Panc1 (cell line): ENCODE data around the gene LRRC30. TPM values are rescaled to one million over a fixed set of nuclear protein-coding genes. Genes with fewer than 3 reads are reported as not detected.

ENCODE experiments used
- ATAC-seq: fragments of 200-7000 bp; cut with Tn5 transposase; 2 replicates; pipeline ENCODE4 v1.9.1; 2020; ENCODE audit warnings: mild to moderate bottlenecking, moderate library complexity
- BruUV-seq: library from RNA; stranded (reverse); fragments of 400-500 nt; replicated peaks from 2 replicates; lab custom pipeline; 2021; lab: Mats Ljungman, UMichigan
- CTCF ChIA-PET: fragments of 300-600 bp; sonication (Branson Sonifier 250); formaldehyde crosslinking; loops from one replicate; lab custom pipeline; 2022; ENCODE audit warnings: antibody characterized with exemption; lab: Charles Lee
- POLR2A ChIA-PET: fragments of 300-600 bp; sonication (Branson Sonifier 250); formaldehyde crosslinking; loops from one replicate; lab custom pipeline; 2022; ENCODE audit warnings: antibody characterized with exemption; lab: Charles Lee
- DNase-seq: peaks from one replicate; pipeline ENCODE4 v3.0.0-alpha.2; 2010; ENCODE audit warnings: low read depth, low spot score
- H3K27ac ChIP-seq: 2 replicates; pipeline ENCODE4 v1.5.1; 2011; ENCODE audit warnings: mild to moderate bottlenecking, low read length, inconsistent platforms
- H3K27me3 ChIP-seq: fragments of 200-500 bp; sonication (Bioruptor generic); 2 replicates; pipeline ENCODE4 v1.6.0; 2014; ENCODE audit warnings: low read length, inconsistent platforms; ENCODE audit not compliant: control insufficient read depth, insufficient read depth
- H3K36me3 ChIP-seq: fragments of 200-500 bp; sonication (Bioruptor generic); 2 replicates; pipeline ENCODE4 v1.5.1; 2014; ENCODE audit warnings: inconsistent platforms, mild to moderate bottlenecking, low read length, moderate library complexity; ENCODE audit not compliant: control insufficient read depth, insufficient read depth
- H3K4me1 ChIP-seq: 2 replicates; pipeline ENCODE4 v1.5.1; 2011; ENCODE audit warnings: inconsistent platforms, mild to moderate bottlenecking, low read length, moderate library complexity; ENCODE audit not compliant: control insufficient read depth, insufficient read depth
- H3K4me3 ChIP-seq, 2 experiments: 2 replicates each; pipeline ENCODE4 v1.5.1; 2011 to 2012; ENCODE audit warnings: low read depth in 2 of 2, low read length in 2 of 2, mild to moderate bottlenecking in 2 of 2, inconsistent platforms in 1 of 2, moderate library complexity in 1 of 2
- H3K9me3 ChIP-seq: fragments of 200-500 bp; sonication (Bioruptor generic); 2 replicates; pipeline ENCODE4 v1.5.1; 2014; ENCODE audit warnings: low read depth, mild to moderate bottlenecking, inconsistent platforms, low read length, moderate library complexity; ENCODE audit not compliant: control insufficient read depth, insufficient read depth
- POLR2AphosphoS5 ChIP-seq: IDR thresholded peaks from 2 replicates; pipeline ENCODE4 v1.6.1; 2012; ENCODE audit warnings: mild to moderate bottlenecking, low read depth, low read length, moderate library complexity
- SIN3A ChIP-seq: IDR thresholded peaks from 2 replicates; pipeline ENCODE4 v1.6.1; 2012; ENCODE audit warnings: low read depth, mild to moderate bottlenecking, low read length, moderate library complexity, borderline replicate concordance; ENCODE audit not compliant: insufficient read depth
- TCF7L2 ChIP-seq: IDR thresholded peaks from 2 replicates; pipeline ENCODE4 v1.6.1; 2011; ENCODE audit warnings: mild to moderate bottlenecking, low read depth, low read length, inconsistent platforms
- in situ Hi-C: cut with HindIII; loops from 2 replicates; pipeline ENCODE4 v1.10.0; 2016; ENCODE audit warnings: low sequenced_read_pairs, low pct_unique_long_range_greater_than_20kb
- intact Hi-C: fragments of 100-400 bp; cut with micrococcal nuclease; formaldehyde crosslinking; loops from one replicate; pipeline ENCODE4 v1.10.0; 2022; ENCODE audit not compliant: unreplicated experiment
- total RNA-seq: library from RNA; stranded (reverse); gene quantifications from one replicate; pipeline ENCODE4 v1.2.1, GENCODE V29; 2021; ENCODE audit not compliant: unreplicated experiment
- TF ChIP-seq, protein P1 (sequence below), 2 experiments: IDR thresholded peaks; 2 replicates each; pipeline ENCODE4 v1.6.1; 2011 to 2012; ENCODE audit warnings: low read depth in 2 of 2, control low read depth in 1 of 2, low read length in 1 of 2, mild to moderate bottlenecking in 1 of 2, moderate library complexity in 1 of 2; ENCODE audit not compliant: insufficient read depth in 1 of 2
- TF ChIP-seq, protein P2 (sequence below): fragments of 450-650 bp; IDR thresholded peaks from 2 replicates; pipeline ENCODE4 v1.5.1; 2017; ENCODE audit warnings: mild to moderate bottlenecking

LRRC30 gene
- total RNA-seq, 1 experiment from 2014 or later, result not detected

DNA sequence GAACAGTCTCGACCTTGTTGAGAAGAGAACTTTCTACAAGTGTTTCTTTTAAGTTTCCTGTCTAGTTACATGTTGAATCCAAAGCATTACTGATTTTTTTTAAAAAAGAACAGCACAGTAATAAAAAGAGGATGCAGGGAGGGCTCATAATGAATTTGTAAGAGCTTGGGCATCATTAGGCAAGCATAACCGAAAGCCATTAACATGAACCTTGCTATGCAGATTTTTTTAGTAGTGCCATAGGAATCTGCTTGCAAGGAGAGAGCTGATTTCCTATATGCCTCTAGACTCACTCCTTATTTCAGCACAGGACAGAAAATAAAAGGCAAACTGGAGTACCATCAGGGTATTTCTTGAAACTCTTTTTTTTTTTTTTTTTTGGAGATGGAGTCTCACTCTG, 5.2 kb downstream of the LRRC30 start:
- POLR2A ChIA-PET, result no interaction called here
- Histone ChIP-seq H3K9me3 (no peaks in the 10 kb centered on the region), H3K4me3 (no peak overlapping the region), H3K36me3 (no peaks in the 10 kb centered on the region), H3K27me3 (no peaks in the 10 kb centered on the region), H3K27ac (no peak overlapping the region), H3K4me1 (no peaks in the 10 kb centered on the region)
- no peak for DNase-seq
- BruUV-seq, result no TSS peak
- CTCF ChIA-PET, result no interaction called here
- intact Hi-C loops (no loop called here), in situ Hi-C loops (no loop called here)
- no peak for ATAC-seq
- no peak for TF ChIP-seq POLR2AphosphoS5
- TF ChIP-seq, protein P1, sequence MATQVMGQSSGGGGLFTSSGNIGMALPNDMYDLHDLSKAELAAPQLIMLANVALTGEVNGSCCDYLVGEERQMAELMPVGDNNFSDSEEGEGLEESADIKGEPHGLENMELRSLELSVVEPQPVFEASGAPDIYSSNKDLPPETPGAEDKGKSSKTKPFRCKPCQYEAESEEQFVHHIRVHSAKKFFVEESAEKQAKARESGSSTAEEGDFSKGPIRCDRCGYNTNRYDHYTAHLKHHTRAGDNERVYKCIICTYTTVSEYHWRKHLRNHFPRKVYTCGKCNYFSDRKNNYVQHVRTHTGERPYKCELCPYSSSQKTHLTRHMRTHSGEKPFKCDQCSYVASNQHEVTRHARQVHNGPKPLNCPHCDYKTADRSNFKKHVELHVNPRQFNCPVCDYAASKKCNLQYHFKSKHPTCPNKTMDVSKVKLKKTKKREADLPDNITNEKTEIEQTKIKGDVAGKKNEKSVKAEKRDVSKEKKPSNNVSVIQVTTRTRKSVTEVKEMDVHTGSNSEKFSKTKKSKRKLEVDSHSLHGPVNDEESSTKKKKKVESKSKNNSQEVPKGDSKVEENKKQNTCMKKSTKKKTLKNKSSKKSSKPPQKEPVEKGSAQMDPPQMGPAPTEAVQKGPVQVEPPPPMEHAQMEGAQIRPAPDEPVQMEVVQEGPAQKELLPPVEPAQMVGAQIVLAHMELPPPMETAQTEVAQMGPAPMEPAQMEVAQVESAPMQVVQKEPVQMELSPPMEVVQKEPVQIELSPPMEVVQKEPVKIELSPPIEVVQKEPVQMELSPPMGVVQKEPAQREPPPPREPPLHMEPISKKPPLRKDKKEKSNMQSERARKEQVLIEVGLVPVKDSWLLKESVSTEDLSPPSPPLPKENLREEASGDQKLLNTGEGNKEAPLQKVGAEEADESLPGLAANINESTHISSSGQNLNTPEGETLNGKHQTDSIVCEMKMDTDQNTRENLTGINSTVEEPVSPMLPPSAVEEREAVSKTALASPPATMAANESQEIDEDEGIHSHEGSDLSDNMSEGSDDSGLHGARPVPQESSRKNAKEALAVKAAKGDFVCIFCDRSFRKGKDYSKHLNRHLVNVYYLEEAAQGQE (IDR thresholded peaks at IDR 0.05; ENCODE audit: insufficient read depth in 1 of 2, low read depth in 2 of 2, low read length in 1 of 2), result no peak
- TF ChIP-seq, protein P2, sequence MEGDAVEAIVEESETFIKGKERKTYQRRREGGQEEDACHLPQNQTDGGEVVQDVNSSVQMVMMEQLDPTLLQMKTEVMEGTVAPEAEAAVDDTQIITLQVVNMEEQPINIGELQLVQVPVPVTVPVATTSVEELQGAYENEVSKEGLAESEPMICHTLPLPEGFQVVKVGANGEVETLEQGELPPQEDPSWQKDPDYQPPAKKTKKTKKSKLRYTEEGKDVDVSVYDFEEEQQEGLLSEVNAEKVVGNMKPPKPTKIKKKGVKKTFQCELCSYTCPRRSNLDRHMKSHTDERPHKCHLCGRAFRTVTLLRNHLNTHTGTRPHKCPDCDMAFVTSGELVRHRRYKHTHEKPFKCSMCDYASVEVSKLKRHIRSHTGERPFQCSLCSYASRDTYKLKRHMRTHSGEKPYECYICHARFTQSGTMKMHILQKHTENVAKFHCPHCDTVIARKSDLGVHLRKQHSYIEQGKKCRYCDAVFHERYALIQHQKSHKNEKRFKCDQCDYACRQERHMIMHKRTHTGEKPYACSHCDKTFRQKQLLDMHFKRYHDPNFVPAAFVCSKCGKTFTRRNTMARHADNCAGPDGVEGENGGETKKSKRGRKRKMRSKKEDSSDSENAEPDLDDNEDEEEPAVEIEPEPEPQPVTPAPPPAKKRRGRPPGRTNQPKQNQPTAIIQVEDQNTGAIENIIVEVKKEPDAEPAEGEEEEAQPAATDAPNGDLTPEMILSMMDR, result no peak

DNA sequence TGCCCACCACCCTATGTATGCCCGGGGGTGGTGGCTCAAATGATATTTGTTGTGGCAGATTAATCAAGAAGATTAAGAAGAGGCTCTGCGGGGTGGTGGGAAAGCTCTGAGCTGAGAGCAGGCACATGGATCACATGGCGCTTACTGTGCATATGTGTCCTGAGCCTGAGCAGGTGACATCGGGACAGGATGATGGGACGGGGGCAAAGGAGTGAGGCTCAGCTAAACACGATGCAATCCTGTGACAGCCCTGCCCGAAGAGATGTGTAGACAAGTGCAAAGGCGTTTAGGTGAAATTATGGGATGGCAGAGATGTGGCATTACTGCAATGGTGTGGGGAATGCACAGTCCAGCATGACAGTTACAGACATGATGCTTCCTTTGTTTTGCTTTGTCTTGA, 6.0 kb downstream of the LRRC30 start:
- DNase-seq, result no peak
- ChIA-PET CTCF (no interaction called here), POLR2A (no interaction called here)
- Histone ChIP-seq H3K27ac (no peak overlapping the region), H3K9me3 (no peaks in the 10 kb centered on the region), H3K4me3 (no peak overlapping the region), H3K4me1 (no peaks in the 10 kb centered on the region), H3K27me3 (no peaks in the 10 kb centered on the region), H3K36me3 (no peaks in the 10 kb centered on the region)
- intact Hi-C loops (no loop called here), in situ Hi-C loops (no loop called here)
- no TSS peak for BruUV-seq
- no peak for ATAC-seq
- TF ChIP-seq POLR2AphosphoS5 (no peak), TCF7L2 (no peak), SIN3A (no peak)
- TF ChIP-seq, protein P2, result no peak
- TF ChIP-seq, protein P1 (IDR thresholded peaks at IDR 0.05; ENCODE audit: insufficient read depth in 1 of 2, low read depth in 2 of 2, low read length in 1 of 2), result no peak
